Neural progenitor cell (in vitro differentiated cells): ENCODE measurements around the gene ALDH1B1. TPM values are rescaled to one million over a fixed set of nuclear protein-coding genes. Genes with fewer than 3 reads are reported as not detected.

Source experiments
- DNase-seq: peaks from one replicate; pipeline ENCODE4 v3.0.0-alpha.2; 2016; ENCODE audit warnings: low spot score
- H2AFZ ChIP-seq: fragments of 200-600 bp; sonication (generic); replicated peaks from 2 replicates; pipeline ENCODE4 v1.6.1; 2016; ENCODE audit warnings: antibody characterized with exemption
- H3F3A ChIP-seq: fragments of 200-600 bp; sonication (generic); 2 replicates; pipeline ENCODE4 v1.6.1; 2016; ENCODE audit warnings: antibody characterized with exemption, low read depth
- H3K27ac ChIP-seq: fragments of 200-600 bp; sonication (generic); 2 replicates; pipeline ENCODE4 v1.5.1; 2016; ENCODE audit warnings: mild to moderate bottlenecking
- H3K27me3 ChIP-seq: fragments of 200-600 bp; sonication (generic); 2 replicates; pipeline ENCODE4 v1.6.1; 2016; ENCODE audit warnings: mild to moderate bottlenecking, moderate library complexity
- H3K36me3 ChIP-seq: fragments of 200-600 bp; sonication (generic); 2 replicates; pipeline ENCODE4 v1.5.1; 2016
- H3K4me1 ChIP-seq: fragments of 200-600 bp; sonication (generic); 2 replicates; pipeline ENCODE4 v1.6.1; 2016; ENCODE audit warnings: mixed run types
- H3K4me2 ChIP-seq: fragments of 200-600 bp; sonication (generic); 2 replicates; pipeline ENCODE4 v1.6.1; 2016
- H3K4me3 ChIP-seq: fragments of 200-600 bp; sonication (generic); 2 replicates; pipeline ENCODE4 v1.5.1; 2016
- H3K79me2 ChIP-seq: fragments of 200-600 bp; sonication (generic); 2 replicates; pipeline ENCODE4 v1.6.1; 2016; ENCODE audit warnings: low read depth
- H3K9ac ChIP-seq: fragments of 200-600 bp; sonication (generic); 2 replicates; pipeline ENCODE4 v1.6.1; 2016
- H3K9me3 ChIP-seq: fragments of 200-600 bp; sonication (generic); 2 replicates; pipeline ENCODE4 v1.5.1; 2016; ENCODE audit warnings: low read depth
- H4K20me1 ChIP-seq: fragments of 200-600 bp; sonication (generic); 2 replicates; pipeline ENCODE4 v1.6.1; 2016; ENCODE audit warnings: low read depth
- H3K27ac Mint-ChIP-seq: 3 replicates; pipeline ENCODE4 v1.8.0; 2021; ENCODE audit warnings: mixed read lengths
- H3K27me3 Mint-ChIP-seq: 2 replicates; pipeline ENCODE4 v1.8.0; 2022; ENCODE audit warnings: low read depth, mild to moderate bottlenecking, inconsistent platforms, moderate library complexity, mixed read lengths; ENCODE audit not compliant: insufficient read depth
- H3K36me3 Mint-ChIP-seq: 3 replicates; pipeline ENCODE4 v1.8.0; 2021; ENCODE audit warnings: mixed read lengths
- H3K4me1 Mint-ChIP-seq: 3 replicates; pipeline ENCODE4 v1.8.0; 2021; ENCODE audit warnings: mixed read lengths
- H3K4me3 Mint-ChIP-seq: 3 replicates; pipeline ENCODE4 v1.8.0; 2021; ENCODE audit warnings: mild to moderate bottlenecking, moderate library complexity, mixed read lengths
- H3K9me3 Mint-ChIP-seq: 3 replicates; pipeline ENCODE4 v1.8.0; 2020; ENCODE audit warnings: mixed read lengths
- EZH2 ChIP-seq: fragments of 200-600 bp; sonication (generic); IDR thresholded peaks from 2 replicates; pipeline ENCODE4 v1.6.1; 2017; ENCODE audit warnings: antibody characterized with exemption, mild to moderate bottlenecking, moderate library complexity
- EZH2phosphoT487 ChIP-seq: fragments of 200-600 bp; sonication (generic); IDR thresholded peaks from 2 replicates; pipeline ENCODE4 v1.6.1; 2017; ENCODE audit warnings: antibody characterized with exemption
- total RNA-seq: library from RNA; depleted of rRNA; stranded (reverse); fragments of >200 nt; gene quantifications from 2 replicates; pipeline ENCODE4 v1.2.3, GENCODE V29; 2015; ENCODE audit warnings: low replicate concordance
- TF ChIP-seq, protein P1 (sequence below): fragments of 200-600 bp; sonication (generic); IDR thresholded peaks from 2 replicates; pipeline ENCODE4 v1.5.1; 2017; ENCODE audit warnings: antibody characterized with exemption, mild to moderate bottlenecking

Gene ALDH1B1
- total RNA-seq, 1 donor from 2014 or later, result 32.9 TPM

DNA sequence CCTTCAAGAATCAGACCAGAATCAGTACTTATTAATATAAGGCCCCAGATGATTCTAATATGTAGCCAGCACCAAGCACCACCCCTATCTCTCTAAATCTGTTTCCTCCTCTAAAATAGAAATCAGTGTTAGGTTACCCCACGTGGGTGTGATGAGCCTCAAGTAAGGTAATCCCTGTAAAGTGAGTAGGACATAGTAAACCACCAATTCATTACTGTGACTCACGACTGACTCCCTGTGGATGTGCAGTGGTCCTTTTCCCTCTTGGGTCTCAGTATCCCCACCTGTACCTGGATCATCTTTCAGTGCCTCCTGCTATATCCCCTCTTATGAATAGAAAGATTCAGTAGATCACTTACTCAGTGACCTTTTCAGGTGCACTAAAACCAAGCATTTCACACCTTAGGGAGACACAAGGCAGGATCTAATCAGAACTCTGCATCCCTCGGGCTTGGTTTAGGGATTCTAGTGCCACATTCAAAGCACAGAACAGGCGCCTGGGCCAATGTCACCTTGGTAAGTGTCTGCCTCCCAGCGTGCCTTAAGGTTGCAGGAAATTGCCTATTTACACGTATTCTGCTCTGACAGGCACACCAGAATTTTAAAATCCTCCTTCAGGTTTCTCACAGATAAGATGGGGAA, 12.2 kb upstream of the ALDH1B1 start:
- Histone ChIP-seq H2AFZ (no peak overlapping the region), H3F3A (peaks cover 27% of the 10 kb centered on the region), H3K9me3 (no peaks in the 10 kb centered on the region), H3K27me3 (peaks cover under 1% of the 10 kb centered on the region), H3K4me1 (peaks cover 30% of the 10 kb centered on the region), H3K27ac (peak overlapping the region; percentile 71), H3K9ac (no peak overlapping the region), H4K20me1 (no peaks in the 10 kb centered on the region), H3K4me3 (no peak overlapping the region), H3K4me2 (peak overlapping the region; percentile 65), H3K36me3 (no peaks in the 10 kb centered on the region), H3K79me2 (no peaks in the 10 kb centered on the region)
- TF ChIP-seq EZH2phosphoT487, result no peak
- no peak for TF ChIP-seq EZH2
- TF ChIP-seq, protein P1, sequence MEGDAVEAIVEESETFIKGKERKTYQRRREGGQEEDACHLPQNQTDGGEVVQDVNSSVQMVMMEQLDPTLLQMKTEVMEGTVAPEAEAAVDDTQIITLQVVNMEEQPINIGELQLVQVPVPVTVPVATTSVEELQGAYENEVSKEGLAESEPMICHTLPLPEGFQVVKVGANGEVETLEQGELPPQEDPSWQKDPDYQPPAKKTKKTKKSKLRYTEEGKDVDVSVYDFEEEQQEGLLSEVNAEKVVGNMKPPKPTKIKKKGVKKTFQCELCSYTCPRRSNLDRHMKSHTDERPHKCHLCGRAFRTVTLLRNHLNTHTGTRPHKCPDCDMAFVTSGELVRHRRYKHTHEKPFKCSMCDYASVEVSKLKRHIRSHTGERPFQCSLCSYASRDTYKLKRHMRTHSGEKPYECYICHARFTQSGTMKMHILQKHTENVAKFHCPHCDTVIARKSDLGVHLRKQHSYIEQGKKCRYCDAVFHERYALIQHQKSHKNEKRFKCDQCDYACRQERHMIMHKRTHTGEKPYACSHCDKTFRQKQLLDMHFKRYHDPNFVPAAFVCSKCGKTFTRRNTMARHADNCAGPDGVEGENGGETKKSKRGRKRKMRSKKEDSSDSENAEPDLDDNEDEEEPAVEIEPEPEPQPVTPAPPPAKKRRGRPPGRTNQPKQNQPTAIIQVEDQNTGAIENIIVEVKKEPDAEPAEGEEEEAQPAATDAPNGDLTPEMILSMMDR, result no peak
- DNase-seq, result no peak
- Mint-ChIP-seq H3K27me3 (peaks cover 18% of the 10 kb centered on the region), H3K4me1 (peaks cover 41% of the 10 kb centered on the region), H3K9me3 (peaks cover 11% of the 10 kb centered on the region), H3K27ac (peak overlapping the region; percentile 34), H3K4me3 (peak overlapping the region; percentile 41), H3K36me3 (no peaks in the 10 kb centered on the region)

DNA sequence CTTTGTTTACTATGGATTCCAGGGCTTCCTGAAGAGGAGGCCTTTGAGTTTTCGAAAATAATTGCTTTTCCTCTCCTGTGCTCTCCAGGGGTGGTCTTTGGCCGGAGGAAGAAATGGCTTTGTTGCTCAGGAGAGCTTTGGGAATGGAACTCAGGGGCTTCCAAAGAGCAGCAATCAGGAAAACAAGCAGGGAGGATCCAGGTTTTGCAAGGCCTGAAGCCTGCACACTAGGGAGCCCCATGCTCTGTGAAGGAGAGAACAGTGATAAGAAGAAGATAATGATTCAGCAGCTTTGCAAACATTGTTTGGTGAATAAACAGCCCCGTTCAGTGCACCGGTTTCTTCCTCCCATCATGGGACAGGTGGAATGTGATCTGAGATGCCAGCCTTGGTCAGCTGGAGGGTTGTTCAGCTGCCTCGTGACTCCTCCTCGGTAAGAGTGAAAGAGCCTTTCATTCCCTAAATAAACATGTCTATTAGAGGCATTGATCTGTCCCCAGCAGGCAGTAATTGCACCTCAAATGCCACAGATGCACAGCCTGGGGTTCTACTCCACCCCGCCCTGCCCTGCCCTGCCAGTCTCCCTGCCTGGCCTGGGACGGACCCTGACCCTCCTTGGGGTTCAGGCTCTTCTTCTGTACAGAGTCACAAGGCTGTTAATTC, 11.5 kb upstream of the ALDH1B1 start:
- peak overlapping the region; percentile 71 for H3K27ac ChIP-seq
- H3K4me3 ChIP-seq, result no peak overlapping the region
- no peak overlapping the region for H3K9ac ChIP-seq

DNA sequence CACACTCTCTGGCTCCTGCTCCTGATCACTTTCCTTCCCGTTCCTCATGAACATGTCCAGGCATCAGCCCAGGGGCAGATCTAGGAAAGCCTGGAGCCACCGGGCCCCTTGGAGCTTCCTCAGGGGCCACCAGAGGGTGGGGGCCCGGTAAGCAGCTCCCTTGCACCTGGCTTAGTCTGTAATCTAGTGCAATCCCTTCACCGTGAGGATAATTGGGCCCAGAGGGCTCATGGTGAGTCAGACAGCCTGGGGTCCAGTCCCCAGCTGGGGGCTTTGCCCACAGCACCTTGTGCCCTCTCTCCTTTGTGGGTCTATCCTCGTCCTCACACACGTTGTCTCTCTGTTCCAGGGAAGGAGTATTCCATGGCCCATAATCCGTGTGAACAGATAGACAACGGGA, 10.4 kb upstream of the ALDH1B1 start:
- Mint-ChIP-seq H3K9me3 (peaks cover 13% of the 10 kb centered on the region), H3K4me1 (peaks cover 26% of the 10 kb centered on the region), H3K27me3 (peaks cover 18% of the 10 kb centered on the region)

More for the DNA sequence above, 11.5 kb upstream of the ALDH1B1 start:
- Histone ChIP-seq H3K27me3 (peaks cover 4% of the 10 kb centered on the region), H3F3A (peaks cover 27% of the 10 kb centered on the region), H3K36me3 (no peaks in the 10 kb centered on the region), H3K4me2 (peak overlapping the region; percentile 65), H3K4me1 (peaks cover 30% of the 10 kb centered on the region), H2AFZ (no peak overlapping the region), H3K79me2 (no peaks in the 10 kb centered on the region), H3K9me3 (no peaks in the 10 kb centered on the region), H4K20me1 (no peaks in the 10 kb centered on the region)
- TF ChIP-seq, protein P1, result no peak
- no peak for TF ChIP-seq EZH2
- Mint-ChIP-seq H3K36me3 (no peaks in the 10 kb centered on the region), H3K27me3 (peaks cover 18% of the 10 kb centered on the region), H3K4me3 (no peak overlapping the region), H3K4me1 (peaks cover 37% of the 10 kb centered on the region), H3K27ac (peak overlapping the region; percentile 42), H3K9me3 (peaks cover 13% of the 10 kb centered on the region)
- DNase-seq, result peak; percentile 68

More for the DNA sequence above, 10.4 kb upstream of the ALDH1B1 start:
- H3K79me2 ChIP-seq, result no peaks in the 10 kb centered on the region
- Mint-ChIP-seq H3K36me3 (no peaks in the 10 kb centered on the region), H3K4me3 (no peak overlapping the region), H3K27ac (no peak overlapping the region)
- H3K4me2 ChIP-seq, result no peak overlapping the region
- no peaks in the 10 kb centered on the region for H3K36me3 ChIP-seq
- no peaks in the 10 kb centered on the region for H4K20me1 ChIP-seq
- no peak overlapping the region for H3K4me3 ChIP-seq
- peaks cover 30% of the 10 kb centered on the region for H3K4me1 ChIP-seq
- TF ChIP-seq, protein P1, result no peak
- TF ChIP-seq EZH2 (no peak), EZH2phosphoT487 (no peak)
- no peak overlapping the region for H3K9ac ChIP-seq
- no peaks in the 10 kb centered on the region for H3K9me3 ChIP-seq
- H2AFZ ChIP-seq, result peak overlapping the region; percentile 34
- H3F3A ChIP-seq, result peaks cover 27% of the 10 kb centered on the region
- DNase-seq, result no peak
- no peak overlapping the region for H3K27ac ChIP-seq
- peaks cover 4% of the 10 kb centered on the region for H3K27me3 ChIP-seq
